ENCODE data around the gene FILIP1.
"Not testable (repeated sequence)": the region's sequence is repeated elsewhere in the genome, so short reads cannot be mapped to it uniquely, and the experiment has no call there.

DNA sequence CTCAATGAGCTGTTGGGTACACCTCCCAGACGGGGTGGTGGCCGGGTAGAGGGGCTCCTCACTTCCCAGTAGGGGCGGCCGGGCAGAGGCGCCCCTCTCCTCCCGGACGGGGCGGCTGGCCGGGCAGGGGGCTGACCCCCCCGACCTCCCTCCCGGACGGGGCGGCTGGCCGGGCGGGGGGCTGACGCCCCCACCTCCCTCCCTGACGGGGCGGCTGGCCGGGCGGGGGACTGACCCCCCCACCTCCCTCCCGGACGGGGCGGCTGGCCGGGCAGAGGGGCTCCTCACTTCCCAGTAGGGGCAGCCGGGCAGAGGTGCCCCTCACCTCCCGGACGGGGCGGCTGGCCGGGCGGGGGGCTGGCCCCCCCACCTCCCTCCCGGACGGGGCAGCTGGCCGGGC, 52.1 kb downstream of the FILIP1 start:
- TF ChIP-seq ZNF274 (IDR thresholded peaks at IDR 0.05; ENCODE audit: low read depth, low read length); YY1 (IDR thresholded peaks at IDR 0.05; ENCODE audit: insufficient read depth, insufficient read length); SUZ12 (IDR thresholded peaks at IDR 0.05; ENCODE audit: extremely low read depth, insufficient read depth, insufficient read length): not testable (repeated sequence)
